ENCODE measurements around the gene RAB11FIP3. TPM values are rescaled to one million over a fixed set of nuclear protein-coding genes. Genes with fewer than 3 reads are reported as not detected.
A peak's percentile ranks its signal among the peaks of the same experiment; 100 is the strongest.

The RAB11FIP3 gene
- total RNA-seq, 1 experiment from 2014 or later, result 37.5 TPM

DNA sequence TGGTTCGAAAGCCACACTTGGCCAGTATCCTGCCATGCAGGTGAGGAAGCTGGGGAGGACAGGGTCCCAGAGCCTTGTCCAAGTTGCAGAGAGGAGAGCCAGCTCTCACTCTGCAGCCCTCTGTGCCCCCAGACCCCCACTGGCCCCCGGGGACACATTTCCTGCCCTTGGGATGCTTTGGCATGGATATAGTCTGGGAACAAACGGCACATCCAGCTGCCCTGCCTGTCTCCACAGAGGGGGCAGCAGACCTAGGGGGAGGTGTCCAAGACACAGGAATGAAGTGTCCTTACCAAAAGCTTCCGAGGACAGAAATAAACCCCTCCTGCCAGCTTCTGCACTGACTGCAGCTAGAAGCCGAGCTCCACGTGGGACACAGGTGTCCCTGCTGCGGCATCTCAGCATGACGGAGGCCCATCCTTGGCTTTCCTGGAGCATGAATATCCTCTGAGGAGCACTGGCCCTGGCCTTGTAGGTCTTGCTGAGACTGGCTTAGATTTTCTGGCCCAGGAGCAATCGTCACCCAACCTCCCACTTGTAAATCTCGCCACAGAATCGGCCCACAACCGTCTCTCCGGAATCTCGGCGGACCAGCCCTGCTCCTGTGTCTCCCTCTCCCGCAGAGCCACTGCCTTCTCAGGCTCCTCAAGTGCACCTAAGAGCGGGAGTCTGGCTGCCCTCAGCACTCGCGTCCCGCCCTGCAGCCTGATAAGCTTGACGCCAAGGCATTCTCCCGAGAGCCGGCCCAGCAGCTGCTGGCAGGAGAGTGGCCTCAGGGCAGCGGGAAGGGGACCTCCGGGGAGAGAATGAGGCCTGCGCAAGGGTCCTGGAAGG, 100.9 kb downstream of the RAB11FIP3 start:
- peak overlapping the region; percentile 89 for H3K27ac Mint-ChIP-seq (ENCODE audit: low read depth, unreplicated experiment)
- H3K27me3 Mint-ChIP-seq (ENCODE audit: insufficient read depth, unreplicated experiment), result no peaks in the 10 kb centered on the region
- BruUV-seq (replicated peaks), result TSS peak; percentile 29
- peak; percentile 36 for DNase-seq (ENCODE audit: unreplicated experiment)
- ChIA-PET POLR2A (interaction anchor here (0.6 to 4.0 kb wide), 23 partner anchors 9 to 180 kb away, joined by 3 to 40 read pairs (median 5); partner anchors contain the start of genes DECR2, METTL26, MRPL28 and RAB11FIP3), CTCF (interaction anchor here (0.7 to 1.3 kb wide), 5 partner anchors 11 to 204 kb away, joined by 3 to 6 read pairs (median 3); no protein-coding TSS in a partner anchor)
- peaks cover 25% of the 10 kb centered on the region for H3K36me3 Mint-ChIP-seq (ENCODE audit: insufficient read depth, unreplicated experiment)
- TF ChIP-seq, protein P1, sequence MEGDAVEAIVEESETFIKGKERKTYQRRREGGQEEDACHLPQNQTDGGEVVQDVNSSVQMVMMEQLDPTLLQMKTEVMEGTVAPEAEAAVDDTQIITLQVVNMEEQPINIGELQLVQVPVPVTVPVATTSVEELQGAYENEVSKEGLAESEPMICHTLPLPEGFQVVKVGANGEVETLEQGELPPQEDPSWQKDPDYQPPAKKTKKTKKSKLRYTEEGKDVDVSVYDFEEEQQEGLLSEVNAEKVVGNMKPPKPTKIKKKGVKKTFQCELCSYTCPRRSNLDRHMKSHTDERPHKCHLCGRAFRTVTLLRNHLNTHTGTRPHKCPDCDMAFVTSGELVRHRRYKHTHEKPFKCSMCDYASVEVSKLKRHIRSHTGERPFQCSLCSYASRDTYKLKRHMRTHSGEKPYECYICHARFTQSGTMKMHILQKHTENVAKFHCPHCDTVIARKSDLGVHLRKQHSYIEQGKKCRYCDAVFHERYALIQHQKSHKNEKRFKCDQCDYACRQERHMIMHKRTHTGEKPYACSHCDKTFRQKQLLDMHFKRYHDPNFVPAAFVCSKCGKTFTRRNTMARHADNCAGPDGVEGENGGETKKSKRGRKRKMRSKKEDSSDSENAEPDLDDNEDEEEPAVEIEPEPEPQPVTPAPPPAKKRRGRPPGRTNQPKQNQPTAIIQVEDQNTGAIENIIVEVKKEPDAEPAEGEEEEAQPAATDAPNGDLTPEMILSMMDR (IDR thresholded peaks at IDR 0.05; ENCODE audit: unreplicated experiment), result no peak
- peak overlapping the region; percentile 85 for H3K4me3 Mint-ChIP-seq (ENCODE audit: unreplicated experiment)
- no peaks in the 10 kb centered on the region for H3K9me3 Mint-ChIP-seq (ENCODE audit: unreplicated experiment)
- H3K4me1 Mint-ChIP-seq (ENCODE audit: insufficient read depth, unreplicated experiment), result peaks cover 8% of the 10 kb centered on the region
- intact Hi-C loops (cut with micrococcal nuclease), result loop anchor here (10.0 kb wide), 1 partner anchor 102 kb away; the partner anchor contains the start of gene RAB11FIP3

DNA sequence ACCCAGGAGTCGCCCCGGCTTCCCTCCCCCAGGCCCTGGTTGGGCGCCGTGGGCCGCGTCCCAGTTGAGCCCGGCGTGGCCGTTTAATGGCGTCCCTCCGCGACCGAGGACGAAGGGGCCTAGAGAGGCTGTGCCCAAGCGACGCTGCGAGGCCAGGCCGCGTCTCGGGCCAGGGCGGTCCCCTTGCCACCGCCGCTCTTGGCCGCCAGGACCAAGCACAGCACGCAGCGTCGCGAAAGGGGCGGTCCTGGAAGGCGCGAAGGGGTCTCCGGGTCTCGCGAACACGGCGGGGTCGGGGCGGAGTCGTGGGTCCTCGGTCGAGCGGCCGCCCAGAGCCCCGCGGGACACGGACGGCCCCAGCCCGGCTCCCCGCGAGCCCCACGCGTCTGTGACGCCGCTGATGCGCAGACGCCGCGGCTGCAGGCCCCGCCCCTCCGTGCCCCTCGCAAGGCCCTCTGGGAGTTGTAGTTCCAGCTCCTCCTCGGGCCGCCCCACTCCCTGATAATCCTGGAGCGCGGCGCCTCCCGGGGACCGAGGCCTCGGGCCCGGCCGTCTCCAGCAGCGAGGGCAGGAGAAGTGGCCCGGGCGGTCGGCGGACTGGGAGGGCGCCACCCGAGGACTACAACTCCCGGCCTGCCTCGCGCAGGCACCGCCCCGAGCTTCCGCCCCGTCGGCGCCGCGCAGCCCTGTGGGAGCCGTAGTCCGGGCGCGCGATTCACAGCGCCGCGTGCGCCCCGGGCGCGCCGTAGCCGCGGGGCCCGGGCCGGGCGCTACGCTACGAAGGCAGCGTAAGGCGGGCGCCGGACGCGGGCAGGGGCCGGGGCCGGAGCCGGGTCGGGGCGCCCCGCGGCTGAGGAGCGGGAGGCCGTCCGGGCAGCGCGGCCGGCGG, 101.8 kb downstream of the RAB11FIP3 start, which contains the start of gene CAPN15:
Gene CAPN15 (plus strand): TSS at position 698 of the 889 bp plus-strand sequence. CDS start 19,127 bp downstream, outside the sequence.
- Mint-ChIP-seq H3K27ac (ENCODE audit: low read depth, unreplicated experiment) (peak within 1 kb of the TSS; percentile 88), H3K36me3 (ENCODE audit: insufficient read depth, unreplicated experiment) (peaks cover 26% of the 10 kb centered on the region), H3K27me3 (ENCODE audit: insufficient read depth, unreplicated experiment) (no peaks in the 10 kb centered on the region), H3K4me1 (ENCODE audit: insufficient read depth, unreplicated experiment) (peaks cover 8% of the 10 kb centered on the region), H3K9me3 (ENCODE audit: unreplicated experiment) (no peaks in the 10 kb centered on the region), H3K4me3 (ENCODE audit: unreplicated experiment) (peak within 1 kb of the TSS; percentile 90)
- CTCF ChIA-PET, result interaction anchor here (0.6 kb wide), 3 partner anchors 12 to 313 kb away, joined by 3 read pairs; no protein-coding TSS in a partner anchor
- peak; percentile 79 for DNase-seq (ENCODE audit: unreplicated experiment)
- POLR2A ChIA-PET, result interaction anchor here (0.6 to 4.0 kb wide), 31 partner anchors 8 to 1435 kb away, joined by 3 to 40 read pairs (median 5); partner anchors contain the start of genes DECR2, METTL26, MRPL28 and RAB11FIP3
- intact Hi-C loops (cut with micrococcal nuclease), result loop anchor here (10.0 kb wide), 1 partner anchor 102 kb away; the partner anchor contains the start of gene RAB11FIP3
- TF ChIP-seq, protein P1 (IDR thresholded peaks at IDR 0.05; ENCODE audit: unreplicated experiment), result no peak
- no TSS peak for BruUV-seq (replicated peaks)

DNA sequence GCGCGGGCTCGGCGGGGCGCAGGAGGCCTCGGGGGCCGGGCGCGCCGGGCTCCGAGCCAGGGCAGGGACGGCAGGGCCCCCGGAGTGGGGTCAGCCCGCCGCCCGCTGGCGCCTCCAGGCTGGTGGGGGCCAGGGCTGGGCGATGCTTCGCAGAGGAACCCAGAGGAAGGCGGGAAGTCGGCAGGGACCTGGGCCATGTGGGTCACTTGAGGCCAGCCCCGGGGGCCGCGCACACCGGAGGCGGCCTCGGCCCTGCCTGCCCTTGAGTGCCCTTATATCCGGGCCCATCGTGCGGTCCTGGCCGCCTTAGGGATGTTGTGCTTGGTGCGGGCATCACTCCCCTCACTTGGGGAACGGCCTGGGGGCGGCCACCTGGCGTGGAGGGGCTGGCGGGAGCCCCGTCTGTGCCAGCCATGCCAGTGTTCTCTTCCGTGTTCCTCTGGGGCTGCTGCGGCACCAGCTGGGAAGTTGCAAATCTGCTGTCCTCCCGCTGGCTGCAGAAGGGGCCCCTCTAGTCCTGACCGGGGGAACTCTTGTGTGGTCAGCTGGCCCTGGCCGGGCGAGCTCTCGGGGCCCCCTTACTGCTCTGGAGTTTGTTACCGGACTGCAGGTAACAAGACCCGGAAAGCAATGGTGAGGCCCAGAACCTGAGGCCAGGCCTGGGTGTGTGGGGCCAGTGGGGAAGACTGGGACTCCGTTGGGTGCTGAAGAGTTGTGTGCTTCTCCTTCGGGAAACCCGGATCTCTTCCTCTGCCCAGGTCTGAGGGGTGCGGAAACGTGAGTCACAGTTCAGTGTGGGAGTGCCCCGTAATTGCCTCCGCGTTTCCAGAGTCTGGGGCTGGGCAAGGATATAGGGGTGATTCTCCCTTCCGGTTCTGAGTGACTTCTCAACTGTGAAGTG, 102.9 kb downstream of the RAB11FIP3 start:
- BruUV-seq (replicated peaks), result TSS peak; percentile 54

More for the DNA sequence above, 102.9 kb downstream of the RAB11FIP3 start:
- Mint-ChIP-seq H3K9me3 (ENCODE audit: unreplicated experiment) (no peaks in the 10 kb centered on the region), H3K27ac (ENCODE audit: low read depth, unreplicated experiment) (peak overlapping the region; percentile 88), H3K4me1 (ENCODE audit: insufficient read depth, unreplicated experiment) (peaks cover 8% of the 10 kb centered on the region), H3K36me3 (ENCODE audit: insufficient read depth, unreplicated experiment) (peaks cover 26% of the 10 kb centered on the region), H3K27me3 (ENCODE audit: insufficient read depth, unreplicated experiment) (no peaks in the 10 kb centered on the region), H3K4me3 (ENCODE audit: unreplicated experiment) (peak overlapping the region; percentile 90)
- TF ChIP-seq, protein P1 (IDR thresholded peaks at IDR 0.05; ENCODE audit: unreplicated experiment), result no peak
- peak; percentile 81 for DNase-seq (ENCODE audit: unreplicated experiment)
- intact Hi-C loops (cut with micrococcal nuclease), result loop anchor here (10.0 kb wide), 1 partner anchor 104 kb away; the partner anchor contains the start of gene RAB11FIP3
- ChIA-PET POLR2A (interaction anchor here (0.6 to 4.0 kb wide), 11 partner anchors 9 to 126 kb away, joined by 3 to 40 read pairs (median 5); partner anchors contain the start of genes PIGQ, RAB11FIP3, RAB40C and WDR90), CTCF (interaction anchor here (0.5 to 0.7 kb wide), 4 partner anchors 18 to 666 kb away, joined by 3 to 5 read pairs (median 3); no protein-coding TSS in a partner anchor)

Measured in MCF 10A (cell line).